ENCODE results near the gene CAGE1. TPM values are rescaled to one million over a fixed set of nuclear protein-coding genes. Genes with fewer than 3 reads are reported as not detected.
A peak's percentile ranks its signal among the peaks of the same experiment; 100 is the strongest.

Gene CAGE1
- total RNA-seq, 2 experiments from 2014 or later: 0.27 to 1.1 TPM

- CTCF ChIA-PET (ENCODE audit: unreplicated experiment): no interaction called here
- no peak for TF ChIP-seq CTCF (conservative IDR thresholded peaks at IDR 0.05; ENCODE audit: low read length)
- TF ChIP-seq EZH2phosphoT487 (IDR thresholded peaks at IDR 0.05; ENCODE audit: borderline replicate concordance, low read depth, low read length): no peak
- peak overlapping the region; percentile 85 for H3K4me2 ChIP-seq (ENCODE audit: low read length)
These were observed 2.9 kb upstream of the CAGE1 start for GRCh38 chr6:7392402-7392801.

GRCh38 chr6:7391151-7391550, 1.6 kb upstream of the CAGE1 start:
- peaks cover 52% of the 10 kb centered on the region for H3K36me3 ChIP-seq (ENCODE audit: insufficient read depth, low read length)
- intact Hi-C loops (cut with micrococcal nuclease; ENCODE audit: unreplicated experiment): no loop called here
- CTCF ChIA-PET (ENCODE audit: unreplicated experiment): interaction anchor here (0.5 kb wide), 1 partner anchor 1534 kb away, joined by 5 read pairs; no protein-coding TSS in a partner anchor
- peak overlapping the region; percentile 83 for H3K4me3 ChIP-seq (ENCODE audit: low read depth, low read length, poor library complexity, severe bottlenecking)
- no TSS peak for BruUV-seq (replicated peaks)
- no peak overlapping the region for H3K27ac ChIP-seq (ENCODE audit: low read depth, low read length, poor library complexity, severe bottlenecking)
- H3K4me1 ChIP-seq (ENCODE audit: insufficient read depth, low read length, poor library complexity, severe bottlenecking): peaks cover 21% of the 10 kb centered on the region
- H2AFZ ChIP-seq (ENCODE audit: low read length): no peak overlapping the region
- H3K9me3 ChIP-seq (ENCODE audit: low read length): no peaks in the 10 kb centered on the region
- peak overlapping the region; percentile 85 for H3K4me2 ChIP-seq (ENCODE audit: low read length)
- DNase-seq (ENCODE audit: low spot score): no peak
- H3K79me2 ChIP-seq (ENCODE audit: insufficient read depth, low read depth, low read length): peaks cover 56% of the 10 kb centered on the region
- TF ChIP-seq CTCF (conservative IDR thresholded peaks at IDR 0.05; ENCODE audit: low read length) (no peak), EZH2phosphoT487 (IDR thresholded peaks at IDR 0.05; ENCODE audit: borderline replicate concordance, low read depth, low read length) (no peak)
- POLR2A ChIA-PET: interaction anchor here (0.6 to 1.4 kb wide), 6 partner anchors 9 to 585 kb away, joined by 3 to 6 read pairs (median 4); no protein-coding TSS in a partner anchor
- H4K20me1 ChIP-seq (ENCODE audit: insufficient read depth, low read length): peaks cover 15% of the 10 kb centered on the region; the same call in 1 of the 2 replicates
- H3K9me2 ChIP-seq (ENCODE audit: insufficient read depth, low read length): no peaks in the 10 kb centered on the region

More at GRCh38 chr6:7392402-7392801, 2.9 kb upstream of the CAGE1 start:
- Histone ChIP-seq H4K20me1 (ENCODE audit: insufficient read depth, low read length) (peaks cover 15% of the 10 kb centered on the region; the same call in 1 of the 2 replicates), H3K9me3 (ENCODE audit: low read length) (no peaks in the 10 kb centered on the region), H3K4me3 (ENCODE audit: low read depth, low read length, poor library complexity, severe bottlenecking) (peak overlapping the region; percentile 83), H3K27ac (ENCODE audit: low read depth, low read length, poor library complexity, severe bottlenecking) (no peak overlapping the region), H3K4me1 (ENCODE audit: insufficient read depth, low read length, poor library complexity, severe bottlenecking) (peaks cover 21% of the 10 kb centered on the region), H3K79me2 (ENCODE audit: insufficient read depth, low read depth, low read length) (peaks cover 56% of the 10 kb centered on the region), H3K36me3 (ENCODE audit: insufficient read depth, low read length) (peaks cover 62% of the 10 kb centered on the region), H3K9me2 (ENCODE audit: insufficient read depth, low read length) (no peaks in the 10 kb centered on the region), H2AFZ (ENCODE audit: low read length) (no peak overlapping the region)
- DNase-seq (ENCODE audit: low spot score): no peak
- intact Hi-C loops (cut with micrococcal nuclease; ENCODE audit: unreplicated experiment): no loop called here
- POLR2A ChIA-PET: interaction anchor here (0.6 to 1.4 kb wide), 5 partner anchors 10 to 68 kb away, joined by 3 to 6 read pairs (median 4); no protein-coding TSS in a partner anchor
- BruUV-seq (replicated peaks): no TSS peak

GRCh38 chr6:7390226-7390878, 810 bp upstream of the CAGE1 start:
- peak; percentile 48 for DNase-seq (ENCODE audit: low spot score)
- ChIA-PET CTCF (ENCODE audit: unreplicated experiment) (interaction anchor here (0.7 kb wide), 1 partner anchor 113 kb away, joined by 3 read pairs; no protein-coding TSS in a partner anchor), POLR2A (interaction anchor here (0.6 to 2.1 kb wide), 10 partner anchors 10 to 742 kb away, joined by 3 to 9 read pairs (median 4); partner anchors contain the start of gene SSR1)
- Histone ChIP-seq H3K9me3 (ENCODE audit: low read length) (no peaks in the 10 kb centered on the region), H3K4me1 (ENCODE audit: insufficient read depth, low read length, poor library complexity, severe bottlenecking) (peaks cover 21% of the 10 kb centered on the region), H3K36me3 (ENCODE audit: insufficient read depth, low read length) (peaks cover 44% of the 10 kb centered on the region), H3K27ac (ENCODE audit: low read depth, low read length, poor library complexity, severe bottlenecking) (peak overlapping the region; percentile 84), H3K9me2 (ENCODE audit: insufficient read depth, low read length) (no peaks in the 10 kb centered on the region), H3K79me2 (ENCODE audit: insufficient read depth, low read depth, low read length) (peaks cover 56% of the 10 kb centered on the region), H3K4me2 (ENCODE audit: low read length) (peak overlapping the region; percentile 85), H2AFZ (ENCODE audit: low read length) (peak overlapping the region; percentile 79), H4K20me1 (ENCODE audit: insufficient read depth, low read length) (peaks cover 15% of the 10 kb centered on the region; the same call in 1 of the 2 replicates), H3K4me3 (ENCODE audit: low read depth, low read length, poor library complexity, severe bottlenecking) (peak overlapping the region; percentile 83)
- TF ChIP-seq CTCF (conservative IDR thresholded peaks at IDR 0.05; ENCODE audit: low read length) (peak; percentile 50; the same call in 1 of the 2 replicates), EZH2phosphoT487 (IDR thresholded peaks at IDR 0.05; ENCODE audit: borderline replicate concordance, low read depth, low read length) (no peak)
- BruUV-seq (replicated peaks): no TSS peak
- intact Hi-C loops (cut with micrococcal nuclease; ENCODE audit: unreplicated experiment): no loop called here

Data from OCI-LY7 (cell line).